ENCODE results near the gene MICU1.
"Not testable (repeated sequence)": the region's sequence is repeated elsewhere in the genome, so short reads cannot be mapped to it uniquely, and the experiment has no call there.

The MICU1 gene

DNA sequence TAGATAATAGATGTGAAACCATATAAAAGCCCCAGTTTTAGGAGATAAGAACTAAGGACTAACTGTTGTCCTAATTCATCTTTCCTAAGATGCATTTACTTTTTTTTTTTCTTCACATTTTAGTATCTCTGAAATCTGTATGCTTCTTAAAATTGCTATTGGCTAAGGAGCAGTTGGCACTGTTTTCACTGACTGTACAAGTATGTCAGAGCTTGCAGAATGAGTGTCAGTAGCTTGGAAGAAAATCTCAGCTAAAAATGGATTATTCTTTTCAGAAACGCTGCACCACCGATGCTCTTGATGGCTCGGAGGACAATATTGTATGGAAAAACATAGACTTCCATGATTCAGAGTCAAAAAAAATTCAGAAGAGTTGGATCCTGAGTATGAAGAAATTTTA, 180.0 kb downstream of the MICU1 start:
- DNase-seq (ENCODE audit: low read depth in 2 of 2), result no peak

DNA sequence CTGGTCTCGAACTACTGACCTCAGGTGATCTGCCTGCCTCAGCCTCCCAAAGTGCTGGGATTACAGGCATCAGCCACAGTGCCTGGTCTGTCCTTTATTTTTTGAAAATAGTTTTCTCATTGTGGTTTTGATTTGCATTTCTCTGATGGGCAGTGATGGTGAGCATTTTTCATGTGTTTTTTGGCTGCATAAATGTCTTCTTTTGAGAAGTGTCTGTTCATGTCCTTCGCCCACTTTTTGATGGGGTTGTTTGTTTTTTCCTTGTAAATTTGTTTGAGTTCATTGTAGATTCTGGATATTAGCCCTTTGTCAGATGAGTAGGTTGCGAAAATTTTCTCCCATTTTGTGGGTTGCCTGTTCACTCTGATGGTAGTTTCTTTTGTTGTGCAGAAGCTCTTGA, 182.9 kb downstream of the MICU1 start:
- not testable (repeated sequence) for DNase-seq (ENCODE audit: low read depth in 2 of 2)

DNA sequence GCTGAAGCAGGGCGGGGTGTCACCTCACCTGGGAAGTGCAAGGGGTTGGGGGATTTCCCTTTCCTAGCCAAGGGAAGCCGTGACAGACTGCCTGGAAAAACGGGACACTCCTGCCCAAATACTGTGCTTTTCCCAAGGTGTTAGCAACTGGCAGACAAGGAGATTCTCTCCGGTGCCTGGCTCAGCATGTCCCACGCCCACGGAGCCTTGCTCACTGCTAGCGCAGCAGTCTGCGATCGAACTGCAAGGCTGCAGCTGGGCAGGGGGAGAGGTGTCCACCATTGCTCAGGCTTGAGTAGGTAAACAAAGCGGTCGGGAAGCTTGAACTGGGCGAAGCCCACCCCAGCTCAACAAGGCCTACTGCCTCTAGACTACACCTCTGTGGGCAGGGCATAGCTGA, 190.3 kb downstream of the MICU1 start:
- DNase-seq (ENCODE audit: low read depth in 2 of 2), result no peak

DNA sequence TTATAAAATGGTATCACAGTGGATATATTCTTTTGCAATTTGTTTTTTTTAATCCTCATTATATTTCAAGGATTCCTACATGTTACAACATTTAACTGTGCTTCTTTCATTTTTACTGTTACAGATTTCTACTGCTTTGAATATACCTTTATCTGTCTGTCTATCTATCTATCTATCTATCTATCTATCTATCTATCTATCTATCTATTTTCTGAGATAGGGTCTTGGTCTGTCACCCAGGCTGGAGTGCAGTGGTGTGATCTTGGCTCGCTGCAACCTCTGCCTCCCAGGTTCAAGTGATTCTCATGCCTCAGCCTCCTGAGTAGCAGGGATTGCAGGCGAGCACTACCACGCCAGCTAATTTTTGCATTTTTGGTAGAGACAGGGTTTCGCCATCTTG, 194.9 kb downstream of the MICU1 start:
- DNase-seq (ENCODE audit: low read depth in 2 of 2), result not testable (repeated sequence)

DNA sequence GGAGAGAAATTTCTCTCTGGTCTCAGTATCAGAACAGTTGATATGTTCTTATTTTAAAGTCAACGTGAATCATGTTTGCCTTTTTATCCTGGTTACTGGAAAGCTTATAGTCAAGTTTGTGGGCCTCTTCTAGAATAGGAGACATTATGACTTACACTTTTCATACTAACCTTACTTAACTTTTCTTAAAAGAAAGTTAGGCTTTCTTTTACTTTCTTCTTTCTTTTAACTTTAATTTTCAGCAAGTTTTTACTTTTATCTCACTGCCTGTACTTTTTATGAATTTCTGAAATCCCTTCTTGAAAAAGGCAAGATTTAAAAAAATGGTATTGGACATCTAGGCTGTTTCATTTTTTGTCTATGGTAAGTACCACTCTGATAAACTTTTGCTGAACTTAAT, 195.9 kb downstream of the MICU1 start:
- DNase-seq (ENCODE audit: low read depth in 2 of 2), result no peak

DNA sequence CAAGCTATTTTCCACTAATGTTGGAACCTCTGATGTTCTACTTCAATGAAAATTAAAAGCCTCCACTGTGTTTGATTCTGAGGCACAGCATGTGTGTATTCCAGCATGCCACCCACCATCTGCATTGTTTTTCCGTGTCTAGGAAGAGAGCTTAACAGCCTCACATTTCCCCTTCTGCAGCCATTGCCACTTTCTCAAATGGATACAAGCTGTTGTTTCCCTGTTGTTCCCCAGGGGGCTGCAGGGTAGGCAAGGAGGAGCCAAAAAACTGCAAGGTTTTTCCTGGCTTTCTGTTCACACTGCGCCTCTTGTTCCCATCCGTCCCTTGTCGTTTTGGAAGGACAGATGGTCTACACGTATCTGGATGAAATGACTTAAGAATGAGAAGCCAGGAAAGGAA, 198.9 kb downstream of the MICU1 start:
- DNase-seq (ENCODE audit: low read depth in 2 of 2), result no peak

DNA sequence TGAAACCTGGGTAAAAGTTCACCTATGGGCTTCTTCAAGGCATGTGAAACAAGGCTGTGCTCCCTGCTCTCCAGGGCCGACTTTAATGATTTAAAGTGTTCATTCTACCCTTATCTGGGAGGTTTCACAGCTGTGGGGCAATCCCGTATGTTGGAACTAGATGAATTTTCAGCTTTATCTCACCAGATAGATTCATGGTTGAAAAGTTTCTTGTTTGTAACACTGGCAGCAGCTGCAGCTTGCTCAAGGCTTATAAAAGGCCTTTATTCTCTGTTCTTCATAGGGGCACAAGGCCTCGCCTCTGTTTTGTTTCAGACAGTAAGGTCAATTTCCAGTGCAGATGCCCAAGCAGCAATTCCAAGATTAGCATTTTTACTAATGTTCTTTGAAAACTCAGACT, 200.7 kb downstream of the MICU1 start:
- DNase-seq (ENCODE audit: low read depth in 2 of 2), result no peak

DNA sequence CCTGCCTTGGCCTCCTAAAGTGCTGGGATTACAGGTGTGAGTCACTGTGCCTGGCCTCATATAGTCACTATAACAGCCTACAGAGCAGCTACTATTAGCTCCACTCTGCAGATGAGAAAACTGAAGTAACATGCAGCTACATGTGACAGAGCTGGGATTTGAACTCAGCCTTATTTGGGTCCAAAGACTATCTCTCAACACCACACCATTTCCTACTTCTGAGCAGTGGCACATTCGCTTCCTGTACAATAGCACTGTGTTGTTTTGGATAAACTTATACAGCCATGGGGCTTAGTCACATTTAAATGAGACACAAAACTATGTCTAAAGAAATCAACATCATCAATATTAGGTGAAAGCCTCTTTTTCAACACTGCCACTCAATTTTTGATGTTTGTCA, 201.3 kb downstream of the MICU1 start:
- no peak for DNase-seq (ENCODE audit: low read depth in 2 of 2)

DNA sequence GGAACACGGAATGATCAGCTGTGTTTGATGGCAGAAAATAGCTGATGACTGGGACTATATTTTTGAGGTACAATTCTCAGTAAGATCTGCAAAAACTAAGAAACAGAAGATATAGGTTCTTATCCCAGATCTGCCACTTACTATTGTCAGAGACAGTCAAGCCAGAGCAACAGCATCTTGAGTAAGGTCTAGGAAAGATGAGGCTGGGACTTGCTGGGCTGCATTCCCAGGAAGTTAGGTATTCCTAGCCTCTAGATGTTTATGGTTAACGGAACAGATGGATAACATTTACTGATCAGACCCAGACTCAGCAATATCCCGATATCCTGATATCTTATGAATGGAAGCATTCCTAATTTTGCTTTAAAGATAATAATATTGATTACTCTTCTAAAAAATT, 202.5 kb downstream of the MICU1 start:
- no peak for DNase-seq (ENCODE audit: low read depth in 2 of 2)

DNA sequence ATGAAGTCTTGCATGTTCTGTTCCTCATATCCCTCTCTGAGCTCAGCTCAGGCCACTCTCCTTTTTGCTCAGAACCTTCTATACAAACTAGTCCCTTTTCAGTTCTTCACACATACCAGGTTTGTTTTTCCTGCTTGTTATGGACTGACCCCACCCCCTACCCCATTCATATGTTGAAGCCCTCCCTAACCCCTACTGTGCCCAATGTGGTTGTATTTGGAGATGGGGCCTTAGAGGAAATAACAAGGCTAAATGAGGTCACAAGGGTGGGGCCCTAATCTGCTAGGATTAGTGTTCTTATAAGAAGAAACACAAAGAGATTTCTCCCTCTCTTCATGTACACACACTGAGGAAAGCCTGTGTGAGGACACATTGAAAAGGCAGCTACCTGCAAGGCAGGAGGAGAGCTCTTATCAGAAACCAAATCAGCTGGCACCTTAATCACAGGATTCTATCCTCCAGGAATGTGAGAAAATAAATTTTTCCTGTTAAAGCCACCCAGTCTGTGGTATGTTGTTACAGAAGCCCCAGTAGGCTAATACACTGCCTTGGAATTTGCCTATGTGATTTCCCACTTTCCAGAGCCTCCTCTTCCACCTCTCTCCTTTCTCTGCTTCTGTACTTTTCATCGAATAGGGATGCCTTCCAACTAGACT, 203.9 kb downstream of the MICU1 start:
- no peak for DNase-seq (ENCODE audit: low read depth in 2 of 2)

DNA sequence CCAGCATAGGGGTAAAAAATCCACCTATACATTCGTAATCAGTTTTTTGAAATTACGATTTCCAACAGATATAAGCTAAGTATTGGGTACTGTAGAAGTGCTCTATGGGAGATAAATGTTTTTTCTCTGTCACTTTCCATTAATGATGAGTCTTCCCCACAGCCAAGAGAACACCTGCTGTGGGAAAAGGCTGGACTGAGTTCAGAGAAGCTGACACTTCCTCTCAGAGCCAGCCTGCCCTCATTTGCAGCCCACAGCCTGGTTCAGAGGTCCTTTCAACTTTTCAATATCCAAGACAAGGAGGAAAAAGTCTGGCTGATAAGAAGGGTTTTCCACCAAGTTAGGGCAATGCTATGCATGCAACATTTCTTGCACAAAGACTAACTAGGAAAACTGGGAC, 206.6 kb downstream of the MICU1 start:
- no peak for DNase-seq (ENCODE audit: low read depth in 2 of 2)

DNA sequence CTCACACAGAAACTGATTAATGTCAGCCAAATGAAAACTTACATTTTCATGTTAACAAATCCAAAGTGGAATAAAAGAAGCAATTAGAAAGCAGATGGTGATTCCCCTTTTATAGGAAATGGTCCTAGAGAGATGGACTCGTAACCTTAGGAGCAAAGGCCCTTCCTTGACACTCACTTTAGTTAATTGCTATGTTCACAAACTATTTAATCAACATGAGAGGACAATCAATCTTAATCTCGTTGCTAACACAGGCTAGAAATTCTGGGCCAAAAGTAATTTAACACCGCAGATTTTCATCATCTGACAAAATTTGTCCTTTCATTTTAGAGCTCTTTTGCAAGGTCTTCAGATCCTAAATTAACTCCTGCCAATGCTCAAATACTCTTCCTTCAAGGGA, 207.2 kb downstream of the MICU1 start:
- no peak for DNase-seq (ENCODE audit: low read depth in 2 of 2)

DNA sequence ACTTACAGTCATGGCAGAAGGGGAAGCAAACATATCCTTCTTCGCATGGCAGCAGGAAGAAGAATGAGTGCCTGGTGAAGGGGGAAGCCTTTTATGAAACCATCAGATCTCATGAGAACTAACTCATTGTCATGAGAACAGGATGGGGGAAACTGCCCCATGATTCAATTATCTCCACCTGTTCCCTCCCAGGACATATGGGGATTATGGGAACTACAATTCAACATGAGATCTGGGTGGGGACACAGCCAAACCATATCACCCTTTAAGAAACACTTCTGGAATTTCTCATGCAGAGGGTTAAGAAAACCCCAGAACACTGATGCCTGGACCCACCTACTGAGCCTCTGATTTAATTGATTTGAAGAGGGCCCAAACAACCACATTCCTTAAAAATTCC, 207.9 kb downstream of the MICU1 start:
- DNase-seq (ENCODE audit: low read depth in 2 of 2), result no peak

DNA sequence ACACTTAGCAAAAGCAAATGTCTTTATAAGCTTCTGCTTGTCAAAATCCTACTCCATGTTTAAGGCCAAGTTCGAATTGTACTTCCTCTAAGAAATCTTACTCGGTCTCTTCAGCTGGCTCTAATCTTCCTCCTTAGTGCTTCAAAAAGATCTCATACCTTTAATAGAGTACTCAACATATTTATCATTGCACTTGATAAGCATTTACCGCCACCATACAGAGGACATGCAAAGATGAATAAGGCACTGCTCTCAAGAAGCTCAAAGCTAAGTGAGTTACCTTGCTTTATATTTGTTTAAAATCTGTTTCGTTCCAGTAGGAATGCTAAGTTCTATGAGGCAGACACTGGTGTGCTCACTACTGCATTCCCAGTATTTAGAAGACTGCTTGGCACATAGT, 209.2 kb downstream of the MICU1 start:
- no peak for DNase-seq (ENCODE audit: low read depth in 2 of 2)

DNA sequence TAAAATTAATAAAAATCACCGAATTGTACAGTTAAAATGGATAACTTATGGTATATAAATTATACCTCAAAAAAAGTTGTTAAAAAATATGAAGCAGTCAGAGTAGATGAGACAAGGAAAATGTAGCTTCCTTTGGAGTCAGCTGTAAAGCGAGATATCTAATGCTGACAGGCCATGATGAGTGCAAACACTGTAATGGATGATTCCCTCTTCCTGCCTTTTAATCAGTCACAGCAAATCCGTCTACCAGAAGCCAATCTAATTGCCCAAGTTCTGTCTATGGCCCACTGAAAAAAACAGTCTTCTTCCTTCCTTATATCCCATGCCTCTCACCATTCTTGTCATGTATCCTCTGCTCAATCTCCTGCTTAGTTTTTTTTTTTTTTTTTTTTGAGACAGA, 211.2 kb downstream of the MICU1 start:
- DNase-seq (ENCODE audit: low read depth in 2 of 2), result no peak

DNA sequence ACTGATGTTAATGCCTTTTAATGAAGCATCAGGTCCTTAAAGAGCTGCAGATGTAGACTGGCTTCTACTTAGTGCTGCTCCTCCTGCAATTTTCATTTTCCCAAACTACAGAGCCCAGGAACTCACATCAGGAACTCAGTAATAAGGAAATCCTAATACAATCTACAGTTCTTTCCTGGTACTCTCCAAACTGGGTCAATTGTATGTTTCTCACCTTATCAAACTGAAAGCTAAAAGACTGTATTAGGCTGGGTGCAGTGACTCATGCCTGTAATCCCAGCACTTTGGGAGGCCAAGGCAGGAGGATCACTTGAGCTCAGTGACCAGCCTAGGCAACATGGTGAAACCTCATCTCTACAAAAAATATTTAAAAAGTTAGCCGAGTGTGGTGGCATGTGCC, 216.7 kb downstream of the MICU1 start:
- DNase-seq (ENCODE audit: low read depth in 2 of 2), result no peak

DNA sequence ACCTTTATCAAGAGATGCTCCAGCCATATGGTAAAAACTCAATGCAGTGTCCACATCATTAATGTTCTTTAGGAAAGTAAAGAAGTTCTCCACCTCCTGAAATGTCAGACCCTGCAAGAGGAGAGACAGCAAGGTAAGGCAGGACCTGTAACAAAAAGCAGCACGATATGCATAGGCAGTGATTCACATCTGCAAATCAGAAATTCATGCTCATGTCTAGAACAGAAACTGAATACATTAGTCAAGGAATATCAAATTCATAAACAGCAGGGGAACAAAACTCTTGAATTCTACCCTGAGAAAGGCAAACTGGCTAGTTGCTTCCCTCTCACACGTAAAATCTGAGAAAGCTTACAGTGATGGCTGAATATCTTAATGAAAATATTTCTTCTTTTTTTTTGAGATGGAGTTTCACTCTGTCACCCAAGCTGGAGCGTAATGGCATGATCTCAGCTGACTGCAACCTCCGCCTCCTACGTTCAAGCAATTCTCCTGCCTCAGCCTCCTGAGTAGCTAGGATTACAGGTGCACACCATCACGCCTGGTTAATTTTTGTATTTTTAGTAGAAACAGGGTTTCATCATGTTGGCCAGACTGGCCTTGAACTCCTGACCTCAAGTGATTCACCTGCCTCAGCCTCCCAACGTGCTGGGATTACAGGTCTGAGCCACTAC, 217.8 kb downstream of the MICU1 start:
- DNase-seq (ENCODE audit: low read depth in 2 of 2), result no peak

DNA sequence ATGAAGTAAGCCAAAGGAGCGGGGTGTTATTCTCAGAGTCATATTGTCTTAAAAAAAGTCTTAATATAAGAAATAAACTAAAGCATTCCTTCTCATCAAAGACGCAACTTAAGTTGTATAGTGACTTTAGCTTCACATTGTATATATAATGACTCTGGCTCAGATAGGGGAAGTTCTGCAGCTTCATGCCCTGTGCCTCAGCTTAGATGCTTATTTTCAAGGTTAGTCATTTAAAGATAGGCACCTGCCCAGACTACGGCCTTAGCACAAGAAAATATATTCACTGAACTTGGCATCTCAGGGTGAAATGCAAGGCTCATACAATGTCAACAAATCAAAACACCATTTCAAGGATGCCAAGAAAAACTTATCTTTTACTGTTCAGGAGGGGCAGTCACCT, 218.4 kb downstream of the MICU1 start:
- DNase-seq (ENCODE audit: low read depth in 2 of 2), result no peak

DNA sequence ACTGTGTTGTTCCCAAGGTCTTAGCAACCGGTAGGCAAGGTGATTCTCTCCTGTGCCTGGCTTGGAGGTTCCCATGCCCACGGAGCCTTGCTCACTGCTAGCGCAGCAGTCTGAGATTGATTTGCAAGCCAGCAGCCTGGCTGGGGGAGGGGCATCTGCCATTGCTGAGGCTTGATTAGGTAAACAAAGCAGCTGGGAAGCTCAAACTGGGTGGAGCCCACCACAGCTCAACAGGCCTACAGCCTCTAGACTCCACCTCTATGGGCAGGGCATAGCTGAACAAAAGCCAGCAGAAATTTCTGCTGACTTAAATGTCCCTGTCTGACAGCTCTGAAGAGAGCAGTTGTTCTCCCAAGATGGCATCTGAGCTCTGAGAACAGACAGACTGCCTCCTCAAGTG, 230.3 kb downstream of the MICU1 start:
- not testable (repeated sequence) for DNase-seq (ENCODE audit: low read depth in 2 of 2)

DNA sequence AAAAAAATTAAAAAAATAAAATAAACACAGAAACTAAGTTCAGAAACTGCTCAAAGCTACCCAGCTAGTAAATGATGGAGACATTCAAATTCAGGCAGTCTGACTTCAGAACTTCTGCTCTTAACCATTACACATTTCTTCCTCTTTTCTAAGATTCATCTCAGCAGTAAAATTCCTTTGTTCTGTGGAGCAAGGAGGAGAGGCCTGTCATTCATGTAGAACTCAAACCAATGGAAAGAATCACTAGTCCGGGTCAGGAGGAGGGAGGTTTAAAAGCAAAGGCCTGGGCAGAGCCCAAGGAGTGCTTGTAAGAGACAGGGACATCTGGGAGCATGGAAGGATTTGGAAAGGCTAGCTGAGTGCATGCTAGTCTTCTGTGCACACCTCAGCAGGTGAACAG, 233.3 kb downstream of the MICU1 start:
- no peak for DNase-seq (ENCODE audit: low read depth in 2 of 2)

DNA sequence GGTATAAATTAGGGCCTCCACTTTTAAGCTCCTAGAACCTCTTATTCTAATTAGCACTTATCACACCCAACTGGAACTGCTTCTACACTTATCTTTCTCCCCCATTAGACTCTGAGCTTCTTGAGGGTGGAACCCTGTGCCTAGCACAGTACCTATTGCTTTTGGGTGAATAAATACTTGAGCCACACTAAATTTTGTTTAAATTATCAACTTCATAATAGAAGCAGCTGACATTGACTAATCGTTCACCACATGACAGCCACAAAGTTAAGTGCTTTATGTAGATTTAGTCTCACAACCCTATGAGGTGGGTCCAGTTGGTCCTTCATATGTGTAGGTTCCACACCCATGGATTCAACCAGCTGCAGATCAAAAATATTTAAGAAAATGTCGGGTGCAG, 235.1 kb downstream of the MICU1 start:
- DNase-seq (ENCODE audit: low read depth in 2 of 2), result no peak

DNA sequence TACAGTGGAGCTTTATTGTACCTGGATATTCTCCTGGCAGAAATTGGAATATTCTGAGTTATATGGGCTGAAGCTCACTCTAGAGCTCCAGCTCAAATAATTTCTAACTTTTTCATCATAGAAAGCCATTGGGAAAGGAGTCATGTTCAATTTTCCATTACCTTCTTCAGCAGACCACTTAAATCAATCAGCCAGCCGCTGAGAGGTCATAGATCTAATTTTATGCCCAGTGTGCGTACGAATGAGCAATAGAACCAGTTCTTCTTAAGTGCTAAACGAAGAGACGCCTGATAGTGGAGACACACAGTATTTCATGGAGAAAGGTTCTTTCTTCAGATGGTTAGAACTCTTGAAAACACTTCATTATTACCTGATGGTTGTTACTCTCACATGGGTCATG, 236.2 kb downstream of the MICU1 start:
- DNase-seq (ENCODE audit: low read depth in 2 of 2), result no peak

DNA sequence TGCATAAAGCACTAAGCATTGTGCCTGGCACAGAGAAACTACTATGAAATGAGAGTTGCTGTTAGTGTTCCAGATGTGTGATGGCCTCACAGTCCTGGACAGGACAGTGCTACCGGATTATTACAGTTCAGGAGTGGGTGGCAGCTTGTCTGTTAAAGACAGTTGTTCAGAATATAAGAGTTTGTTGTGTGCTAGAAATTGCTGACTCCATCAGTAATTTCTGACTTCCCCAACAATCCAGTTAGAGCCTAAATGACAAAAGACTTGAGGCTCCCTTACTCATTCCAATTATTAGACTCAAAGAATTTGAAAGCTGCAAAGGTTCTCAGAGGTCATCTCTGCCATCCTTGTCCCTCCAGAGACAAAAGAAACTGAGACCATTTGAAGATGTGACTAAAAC, 236.9 kb downstream of the MICU1 start:
- no peak for DNase-seq (ENCODE audit: low read depth in 2 of 2)

DNA sequence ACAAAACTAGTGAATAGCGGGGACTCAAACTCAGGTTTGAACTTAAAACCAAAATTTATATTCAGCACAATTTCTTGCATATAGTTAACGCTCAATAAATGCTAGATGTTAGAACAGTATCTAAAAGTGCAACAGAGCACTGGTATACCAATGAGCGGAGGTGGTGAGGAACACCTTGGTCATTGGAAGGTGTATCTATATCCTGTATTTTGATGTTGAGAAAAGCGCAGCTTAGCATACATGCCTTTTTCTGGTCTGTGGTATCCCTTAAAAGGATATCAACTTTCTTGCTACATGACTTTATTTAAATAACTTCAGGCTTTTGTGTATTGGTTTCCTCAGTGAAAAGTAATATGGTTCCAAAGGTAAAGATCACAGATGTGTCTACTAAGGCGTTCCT, 237.8 kb downstream of the MICU1 start:
- no peak for DNase-seq (ENCODE audit: low read depth in 2 of 2)

All from activated CD8-positive, alpha-beta memory T cell treated with anti-CD3 and anti-CD28 coated beads for 4 hours (primary cell).